ENCODE data around the gene SLC41A3. TPM values are rescaled to one million over a fixed set of nuclear protein-coding genes. Genes with fewer than 3 reads are reported as not detected.
A peak's percentile ranks its signal among the peaks of the same experiment; 100 is the strongest.

Gene SLC41A3
- total and polyA plus RNA-seq, 2 of the 4 experiments (the other 2 are of a cell fraction), result 30.5 to 43.5 TPM

DNA sequence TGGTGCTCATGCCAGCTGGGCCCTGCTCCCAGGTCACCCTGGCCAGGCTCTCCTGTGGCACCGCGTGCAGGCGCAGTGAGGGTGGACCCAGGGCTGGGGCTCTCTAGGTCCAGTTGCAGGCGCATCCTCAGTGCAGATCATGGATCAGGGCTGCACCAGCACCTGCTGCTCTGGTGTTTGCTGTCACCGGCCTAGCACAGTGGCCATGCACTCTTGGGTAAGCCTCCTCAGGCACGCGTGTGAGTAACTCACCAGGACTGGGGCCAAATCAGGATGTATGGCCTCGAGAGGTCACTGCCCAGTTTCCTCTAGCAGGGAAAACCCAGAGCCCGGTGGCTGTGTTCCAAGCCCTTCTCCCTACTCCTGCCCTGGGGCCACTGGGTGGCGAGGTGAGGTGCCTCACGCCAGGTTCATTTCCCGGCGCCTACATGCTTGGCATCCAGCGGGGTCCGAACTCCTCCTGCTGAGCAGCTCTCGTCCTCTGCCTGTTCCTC, 45.5 kb upstream of the SLC41A3 start:
- WGBS, 2 experiments (ENCODE audit: extremely low coverage in 2 of 2, insufficient read length in 1 of 2), result 97% methylated on average over 4 of the region's 16 CpGs; no CpG with 5 or more reads in 1 of the 2 experiments
- Histone ChIP-seq H3K36me3 (ENCODE audit: control insufficient read depth, insufficient read depth, low read length) (no peaks in the 10 kb centered on the region), H3K27ac (ENCODE audit: insufficient read depth, low read length) (no peak overlapping the region), H2BK20ac (ENCODE audit: low read depth, low read length) (no peak overlapping the region), H2AK5ac (ENCODE audit: low read depth, low read length) (no peak overlapping the region), H2AK9ac (replicated peaks; ENCODE audit: low read depth, low read length, poor library complexity) (no peak overlapping the region), H3K23ac (ENCODE audit: low read depth, low read length) (no peak overlapping the region), H4K8ac (ENCODE audit: low read depth in 2 of 2, low read length in 2 of 2) (no peak overlapping the region), H3K18ac (ENCODE audit: low read depth, low read length) (no peak overlapping the region), H4K20me1 (ENCODE audit: insufficient read depth, low read length) (no peaks in the 10 kb centered on the region), H3K9me3 (ENCODE audit: control insufficient read depth, insufficient read depth, low read length) (no peaks in the 10 kb centered on the region), H3K79me1 (ENCODE audit: low read depth in 1 of 2, low read length in 2 of 2) (no peaks in the 10 kb centered on the region), H3K9me1 (ENCODE audit: insufficient read depth, low read length) (no peaks in the 10 kb centered on the region), H3K4me2 (ENCODE audit: low read depth, low read length) (no peak overlapping the region), H3K4ac (ENCODE audit: low read depth, low read length) (no peak overlapping the region), H2BK15ac (ENCODE audit: low read depth, low read length) (no peak overlapping the region), H4K5ac (ENCODE audit: low read depth, low read length) (no peak overlapping the region), H3K14ac (replicated peaks; ENCODE audit: low read depth, low read length) (no peak overlapping the region), H2BK120ac (ENCODE audit: low read depth, low read length) (no peak overlapping the region), H2BK5ac (ENCODE audit: low read depth, low read length, poor library complexity, severe bottlenecking) (no peak overlapping the region), H2AFZ (replicated peaks; ENCODE audit: low read length, poor library complexity) (no peak overlapping the region), H3K9ac (ENCODE audit: low read depth, low read length) (no peak overlapping the region), H3K4me3 (ENCODE audit: insufficient read depth, low read depth, low read length) (no peak overlapping the region), H3K56ac (ENCODE audit: extremely low read depth, insufficient read depth, low read length) (no peak overlapping the region), H4K91ac (ENCODE audit: insufficient read depth, low read depth, low read length) (no peak overlapping the region), H3K4me1 (ENCODE audit: control insufficient read depth, insufficient read depth, low read length) (no peaks in the 10 kb centered on the region), H3K27me3 (ENCODE audit: control insufficient read depth, insufficient read depth, low read length) (peaks cover 53% of the 10 kb centered on the region)
- no peak for TF ChIP-seq RCOR1 (IDR thresholded peaks at IDR 0.05; ENCODE audit: insufficient replicate concordance, low read length)
- no peak for TF ChIP-seq RAD21 (IDR thresholded peaks at IDR 0.05; ENCODE audit: low read length)
- no peak for TF ChIP-seq MXI1 (IDR thresholded peaks at IDR 0.05; ENCODE audit: borderline replicate concordance, low read depth, low read length)
- no peak for TF ChIP-seq MAZ (IDR thresholded peaks at IDR 0.05; ENCODE audit: borderline replicate concordance, low read depth, low read length)
- TF ChIP-seq SMC3 (IDR thresholded peaks at IDR 0.05; ENCODE audit: low read depth, low read length), result no peak
- no peak for TF ChIP-seq MAFK (IDR thresholded peaks at IDR 0.05; ENCODE audit: low read depth, low read length)
- no peak for TF ChIP-seq POLR2A (IDR thresholded peaks at IDR 0.05; ENCODE audit: low read depth, low read length)
- no peak for TF ChIP-seq CHD1 (IDR thresholded peaks at IDR 0.05; ENCODE audit: low read depth, low read length)
- no peak for TF ChIP-seq BHLHE40 (IDR thresholded peaks at IDR 0.05; ENCODE audit: low read depth, low read length)
- TF ChIP-seq NFE2L2 (IDR thresholded peaks at IDR 0.05; ENCODE audit: low read depth, low read length), result no peak
- TF ChIP-seq, protein P1, sequence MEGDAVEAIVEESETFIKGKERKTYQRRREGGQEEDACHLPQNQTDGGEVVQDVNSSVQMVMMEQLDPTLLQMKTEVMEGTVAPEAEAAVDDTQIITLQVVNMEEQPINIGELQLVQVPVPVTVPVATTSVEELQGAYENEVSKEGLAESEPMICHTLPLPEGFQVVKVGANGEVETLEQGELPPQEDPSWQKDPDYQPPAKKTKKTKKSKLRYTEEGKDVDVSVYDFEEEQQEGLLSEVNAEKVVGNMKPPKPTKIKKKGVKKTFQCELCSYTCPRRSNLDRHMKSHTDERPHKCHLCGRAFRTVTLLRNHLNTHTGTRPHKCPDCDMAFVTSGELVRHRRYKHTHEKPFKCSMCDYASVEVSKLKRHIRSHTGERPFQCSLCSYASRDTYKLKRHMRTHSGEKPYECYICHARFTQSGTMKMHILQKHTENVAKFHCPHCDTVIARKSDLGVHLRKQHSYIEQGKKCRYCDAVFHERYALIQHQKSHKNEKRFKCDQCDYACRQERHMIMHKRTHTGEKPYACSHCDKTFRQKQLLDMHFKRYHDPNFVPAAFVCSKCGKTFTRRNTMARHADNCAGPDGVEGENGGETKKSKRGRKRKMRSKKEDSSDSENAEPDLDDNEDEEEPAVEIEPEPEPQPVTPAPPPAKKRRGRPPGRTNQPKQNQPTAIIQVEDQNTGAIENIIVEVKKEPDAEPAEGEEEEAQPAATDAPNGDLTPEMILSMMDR (conservative IDR thresholded peaks at IDR 0.05; ENCODE audit: low read depth, low read length), result no peak
- TF ChIP-seq, protein P2, sequence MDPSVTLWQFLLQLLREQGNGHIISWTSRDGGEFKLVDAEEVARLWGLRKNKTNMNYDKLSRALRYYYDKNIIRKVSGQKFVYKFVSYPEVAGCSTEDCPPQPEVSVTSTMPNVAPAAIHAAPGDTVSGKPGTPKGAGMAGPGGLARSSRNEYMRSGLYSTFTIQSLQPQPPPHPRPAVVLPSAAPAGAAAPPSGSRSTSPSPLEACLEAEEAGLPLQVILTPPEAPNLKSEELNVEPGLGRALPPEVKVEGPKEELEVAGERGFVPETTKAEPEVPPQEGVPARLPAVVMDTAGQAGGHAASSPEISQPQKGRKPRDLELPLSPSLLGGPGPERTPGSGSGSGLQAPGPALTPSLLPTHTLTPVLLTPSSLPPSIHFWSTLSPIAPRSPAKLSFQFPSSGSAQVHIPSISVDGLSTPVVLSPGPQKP (IDR thresholded peaks at IDR 0.05; ENCODE audit: borderline replicate concordance, low read depth, low read length), result no peak
- no peak for TF ChIP-seq FOS (IDR thresholded peaks at IDR 0.05; ENCODE audit: low read depth, low read length)
- TF ChIP-seq RFX5 (IDR thresholded peaks at IDR 0.05; ENCODE audit: low read depth, low read length), result no peak
- TF ChIP-seq, protein P3, sequence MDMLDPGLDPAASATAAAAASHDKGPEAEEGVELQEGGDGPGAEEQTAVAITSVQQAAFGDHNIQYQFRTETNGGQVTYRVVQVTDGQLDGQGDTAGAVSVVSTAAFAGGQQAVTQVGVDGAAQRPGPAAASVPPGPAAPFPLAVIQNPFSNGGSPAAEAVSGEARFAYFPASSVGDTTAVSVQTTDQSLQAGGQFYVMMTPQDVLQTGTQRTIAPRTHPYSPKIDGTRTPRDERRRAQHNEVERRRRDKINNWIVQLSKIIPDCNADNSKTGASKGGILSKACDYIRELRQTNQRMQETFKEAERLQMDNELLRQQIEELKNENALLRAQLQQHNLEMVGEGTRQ (IDR thresholded peaks at IDR 0.05; ENCODE audit: low read depth, low read length), result no peak
- no peak for TF ChIP-seq CEBPB (IDR thresholded peaks at IDR 0.05; ENCODE audit: low read depth, low read length)
- intact Hi-C loops (cut with micrococcal nuclease) (no loop called here), in situ Hi-C loops (cut with MboI; ENCODE audit: low sequenced_read_pairs) (no loop called here), dilution Hi-C loops (cut with HindIII; ENCODE audit: low sequenced_read_pairs, unreplicated experiment) (no loop called here)
- ATAC-seq (ENCODE audit: low read depth) (no peak), DNase-seq (peak; percentile 9)
- BruUV-seq (replicated peaks), result no TSS peak
- ChIA-PET POLR2A (ENCODE audit: unreplicated experiment) (no interaction called here), CTCF (no interaction called here)

Measured in IMR-90 (cell line).